ENCODE results near the gene HRH3. TPM values are rescaled to one million over a fixed set of nuclear protein-coding genes. Genes with fewer than 3 reads are reported as not detected.

The HRH3 gene
- total RNA-seq, 1 donor from 2014 or later, result 0.07 TPM

DNA sequence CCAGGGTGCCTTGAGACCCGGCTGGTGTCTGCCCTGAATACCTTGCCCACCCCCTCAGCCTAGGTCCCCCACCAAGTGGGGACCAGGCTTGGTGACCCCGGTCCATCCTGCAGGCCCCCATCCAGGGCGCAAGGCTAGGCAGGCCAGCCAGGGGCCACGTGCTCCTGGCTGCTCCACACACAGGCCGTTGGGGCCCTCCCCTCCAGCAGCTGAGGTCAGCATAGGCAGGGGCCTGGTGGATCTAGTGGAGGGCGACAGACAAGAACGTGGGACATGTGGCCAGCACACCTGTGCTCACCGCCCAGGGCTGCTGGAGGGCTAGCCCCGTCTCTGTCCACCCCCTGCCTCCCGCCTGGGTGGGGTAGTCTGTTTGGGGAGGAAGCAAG, 7.5 kb upstream of the HRH3 start:
- H3K4me3 Mint-ChIP-seq (ENCODE audit: unreplicated experiment), result no peak overlapping the region
- FAIRE-seq, result no peak
- peaks cover 2% of the 10 kb centered on the region for H3K9me3 ChIP-seq (ENCODE audit: insufficient read depth, low read depth, low read length)
- no peaks in the 10 kb centered on the region for H3K36me3 ChIP-seq (ENCODE audit: insufficient read depth, low read length)
- H4K20me1 ChIP-seq (ENCODE audit: insufficient read depth, low read length), result no peaks in the 10 kb centered on the region
- H3K4me1 Mint-ChIP-seq (ENCODE audit: low read depth, unreplicated experiment), result no peaks in the 10 kb centered on the region
- peaks cover 2% of the 10 kb centered on the region for H3K9me3 Mint-ChIP-seq (ENCODE audit: unreplicated experiment)
- H3K27ac ChIP-seq (ENCODE audit: low read depth, low read length), result no peak overlapping the region
- H2AFZ ChIP-seq (ENCODE audit: low read depth, low read length), result no peak overlapping the region
- H3K4me1 ChIP-seq (ENCODE audit: insufficient read depth, low read length), result no peaks in the 10 kb centered on the region
- H3K27me3 Mint-ChIP-seq (ENCODE audit: low read depth, unreplicated experiment), result peaks cover 48% of the 10 kb centered on the region
- H3K4me2 ChIP-seq (ENCODE audit: low read length), result no peak overlapping the region
- TF ChIP-seq, protein P1, sequence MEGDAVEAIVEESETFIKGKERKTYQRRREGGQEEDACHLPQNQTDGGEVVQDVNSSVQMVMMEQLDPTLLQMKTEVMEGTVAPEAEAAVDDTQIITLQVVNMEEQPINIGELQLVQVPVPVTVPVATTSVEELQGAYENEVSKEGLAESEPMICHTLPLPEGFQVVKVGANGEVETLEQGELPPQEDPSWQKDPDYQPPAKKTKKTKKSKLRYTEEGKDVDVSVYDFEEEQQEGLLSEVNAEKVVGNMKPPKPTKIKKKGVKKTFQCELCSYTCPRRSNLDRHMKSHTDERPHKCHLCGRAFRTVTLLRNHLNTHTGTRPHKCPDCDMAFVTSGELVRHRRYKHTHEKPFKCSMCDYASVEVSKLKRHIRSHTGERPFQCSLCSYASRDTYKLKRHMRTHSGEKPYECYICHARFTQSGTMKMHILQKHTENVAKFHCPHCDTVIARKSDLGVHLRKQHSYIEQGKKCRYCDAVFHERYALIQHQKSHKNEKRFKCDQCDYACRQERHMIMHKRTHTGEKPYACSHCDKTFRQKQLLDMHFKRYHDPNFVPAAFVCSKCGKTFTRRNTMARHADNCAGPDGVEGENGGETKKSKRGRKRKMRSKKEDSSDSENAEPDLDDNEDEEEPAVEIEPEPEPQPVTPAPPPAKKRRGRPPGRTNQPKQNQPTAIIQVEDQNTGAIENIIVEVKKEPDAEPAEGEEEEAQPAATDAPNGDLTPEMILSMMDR (IDR thresholded peaks at IDR 0.05; ENCODE audit: insufficient read depth, low read depth, low read length), result no peak
- TF ChIP-seq EZH2 (IDR thresholded peaks at IDR 0.05; ENCODE audit: insufficient read depth, low read length), result no peak
- no peak overlapping the region for H3K9ac ChIP-seq (ENCODE audit: low read length)
- H3K27ac Mint-ChIP-seq (ENCODE audit: unreplicated experiment), result no peak overlapping the region
- DNase-seq (ENCODE audit: low read depth), result no peak
- peaks cover 9% of the 10 kb centered on the region for H3K27me3 ChIP-seq (ENCODE audit: insufficient read depth, low read length)
- no peak overlapping the region for H3K4me3 ChIP-seq (ENCODE audit: insufficient read depth, low read depth, low read length)
- no peaks in the 10 kb centered on the region for H3K36me3 Mint-ChIP-seq (ENCODE audit: low read depth, unreplicated experiment)
- H3K79me2 ChIP-seq (ENCODE audit: insufficient read depth, low read length), result no peaks in the 10 kb centered on the region

DNA sequence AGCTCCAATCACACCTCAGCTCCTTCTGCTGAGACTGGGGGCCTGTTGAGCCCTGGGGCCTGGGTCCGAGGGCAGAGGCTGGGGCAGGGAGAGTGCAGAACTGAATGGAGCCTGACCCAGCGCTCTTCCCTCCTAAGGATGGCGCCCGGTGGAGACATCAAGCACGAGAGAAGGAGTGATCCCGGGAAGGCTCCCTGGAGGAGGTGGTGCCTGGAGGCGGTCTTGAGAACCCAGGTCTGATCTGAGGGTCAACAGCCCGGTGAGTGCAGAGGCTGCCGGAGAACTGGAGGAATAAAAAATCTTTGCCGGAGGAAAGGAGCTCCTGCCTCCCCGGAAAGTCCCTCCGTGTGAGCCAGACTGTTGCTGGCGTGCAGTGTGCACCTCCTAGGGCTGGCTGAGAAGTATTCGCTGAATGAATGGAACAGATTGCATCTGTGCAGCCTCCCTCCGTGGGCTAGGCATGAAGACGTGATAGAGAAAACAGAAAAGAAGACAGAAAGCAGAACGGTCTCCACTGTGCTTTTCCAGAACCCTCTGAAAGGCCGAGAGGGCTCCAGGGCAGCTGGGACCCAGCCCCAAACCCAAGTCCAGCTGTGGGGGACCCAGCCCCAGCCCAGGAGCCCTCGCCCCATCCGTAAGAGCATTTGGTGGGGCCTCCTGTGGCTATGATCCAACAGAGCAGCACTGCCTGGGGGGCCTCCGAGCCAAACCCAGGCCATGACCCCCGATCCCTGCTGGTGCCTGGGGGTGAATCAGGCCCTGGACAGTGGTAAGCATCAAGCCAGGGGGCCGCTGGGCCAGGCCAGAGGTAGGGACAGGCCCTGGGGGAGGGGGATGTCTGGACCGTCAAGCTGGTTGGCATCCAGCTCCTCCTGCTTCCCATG, 6.9 kb upstream of the HRH3 start:
- Mint-ChIP-seq H3K27me3 (ENCODE audit: low read depth, unreplicated experiment) (peaks cover 53% of the 10 kb centered on the region), H3K9me3 (ENCODE audit: unreplicated experiment) (peaks cover 2% of the 10 kb centered on the region), H3K27ac (ENCODE audit: unreplicated experiment) (no peak overlapping the region), H3K4me1 (ENCODE audit: low read depth, unreplicated experiment) (no peaks in the 10 kb centered on the region), H3K36me3 (ENCODE audit: low read depth, unreplicated experiment) (no peaks in the 10 kb centered on the region), H3K4me3 (ENCODE audit: unreplicated experiment) (no peak overlapping the region)
- no peak overlapping the region for H3K9ac ChIP-seq (ENCODE audit: low read length)
- H3K27ac ChIP-seq (ENCODE audit: low read depth, low read length), result no peak overlapping the region
- H3K9me3 ChIP-seq (ENCODE audit: insufficient read depth, low read depth, low read length), result peaks cover 2% of the 10 kb centered on the region
- peaks cover 9% of the 10 kb centered on the region for H3K27me3 ChIP-seq (ENCODE audit: insufficient read depth, low read length)
- H3K36me3 ChIP-seq (ENCODE audit: insufficient read depth, low read length), result no peaks in the 10 kb centered on the region
- H2AFZ ChIP-seq (ENCODE audit: low read depth, low read length), result no peak overlapping the region
- no peaks in the 10 kb centered on the region for H3K79me2 ChIP-seq (ENCODE audit: insufficient read depth, low read length)
- TF ChIP-seq EZH2 (IDR thresholded peaks at IDR 0.05; ENCODE audit: insufficient read depth, low read length), result no peak
- TF ChIP-seq, protein P1 (IDR thresholded peaks at IDR 0.05; ENCODE audit: insufficient read depth, low read depth, low read length), result no peak
- no peak overlapping the region for H3K4me2 ChIP-seq (ENCODE audit: low read length)
- FAIRE-seq (no peak), DNase-seq (ENCODE audit: low read depth) (no peak)
- H3K4me1 ChIP-seq (ENCODE audit: insufficient read depth, low read length), result no peaks in the 10 kb centered on the region
- no peaks in the 10 kb centered on the region for H4K20me1 ChIP-seq (ENCODE audit: insufficient read depth, low read length)
- no peak overlapping the region for H3K4me3 ChIP-seq (ENCODE audit: insufficient read depth, low read depth, low read length)

Measured in astrocyte (in vitro differentiated cells and primary cell).